ENCODE measurements around the gene ULK2.

ULK2 gene

DNA sequence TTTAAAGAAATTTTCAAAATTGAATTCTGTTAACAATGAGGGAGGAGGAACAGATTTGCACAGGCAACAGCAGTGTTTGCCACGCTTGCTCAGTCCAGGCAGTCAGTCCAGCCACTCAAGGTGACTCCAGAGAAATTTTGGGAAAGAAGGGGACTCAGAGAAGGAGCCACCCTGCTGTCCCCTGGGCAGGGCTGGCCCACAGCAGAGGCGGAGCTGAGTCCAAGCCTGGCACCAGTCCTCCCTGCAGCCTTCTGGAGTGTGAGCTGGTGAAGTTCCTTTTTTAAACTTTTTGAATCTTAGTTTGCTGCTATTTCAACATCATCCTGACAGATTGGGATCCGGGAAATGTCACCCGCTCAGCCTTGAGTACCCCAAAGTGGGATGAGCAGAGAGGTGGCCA is 136.9 kb downstream of the ULK2 start:
- TF ChIP-seq FOXP2 (optimal IDR thresholded peaks at IDR 0.05; ENCODE audit: borderline replicate concordance, extremely low read depth, extremely low read length, insufficient read depth) (no peak), SIN3A (IDR thresholded peaks at IDR 0.05; ENCODE audit: borderline replicate concordance, insufficient read depth, low read length) (no peak), REST (IDR thresholded peaks at IDR 0.05; ENCODE audit: insufficient read depth in 1 of 2, low read depth in 2 of 2, low read length in 2 of 2) (no peak), TAF1 (IDR thresholded peaks at IDR 0.05; ENCODE audit: borderline replicate concordance, insufficient read depth, low read length) (no peak), POLR2AphosphoS5 (IDR thresholded peaks at IDR 0.05; ENCODE audit: low read depth, low read length) (no peak)

DNA sequence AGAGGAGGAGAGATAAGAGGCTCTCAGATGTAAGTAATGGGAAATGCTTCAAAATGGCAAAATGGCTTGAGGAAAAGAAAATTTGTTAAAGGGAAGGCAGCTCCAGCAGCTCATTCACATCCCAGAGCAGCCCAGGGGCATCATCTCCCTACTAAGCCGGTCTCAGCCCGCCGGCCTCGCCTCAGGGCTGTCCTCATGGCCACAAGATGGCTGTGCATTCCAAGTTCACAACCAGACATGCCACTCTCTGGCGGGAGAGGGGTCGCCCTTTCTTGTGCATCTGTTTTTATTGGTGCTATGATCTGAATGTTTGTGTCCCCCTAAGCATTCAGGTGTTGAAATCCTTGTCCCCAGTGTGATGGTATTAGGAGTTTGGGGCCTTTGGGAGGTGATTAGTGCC is 137.8 kb downstream of the ULK2 start:
- TF ChIP-seq FOXP2 (optimal IDR thresholded peaks at IDR 0.05; ENCODE audit: borderline replicate concordance, extremely low read depth, extremely low read length, insufficient read depth) = no peak
- TF ChIP-seq POLR2AphosphoS5 (IDR thresholded peaks at IDR 0.05; ENCODE audit: low read depth, low read length) = no peak
- TF ChIP-seq TAF1 (IDR thresholded peaks at IDR 0.05; ENCODE audit: borderline replicate concordance, insufficient read depth, low read length) = no peak
- no peak for TF ChIP-seq REST (IDR thresholded peaks at IDR 0.05; ENCODE audit: insufficient read depth in 1 of 2, low read depth in 2 of 2, low read length in 2 of 2)
- TF ChIP-seq SIN3A (IDR thresholded peaks at IDR 0.05; ENCODE audit: borderline replicate concordance, insufficient read depth, low read length) = no peak

- TF ChIP-seq FOXP2 (optimal IDR thresholded peaks at IDR 0.05; ENCODE audit: borderline replicate concordance, extremely low read depth, extremely low read length, insufficient read depth) (peak; percentile 52), REST (IDR thresholded peaks at IDR 0.05; ENCODE audit: insufficient read depth in 1 of 2, low read depth in 2 of 2, low read length in 2 of 2) (no peak), TAF1 (IDR thresholded peaks at IDR 0.05; ENCODE audit: borderline replicate concordance, insufficient read depth, low read length) (no peak)
These were observed 139.6 kb downstream of the ULK2 start for GRCh38 chr17:19728084-19728495.

- TF ChIP-seq TAF1 (IDR thresholded peaks at IDR 0.05; ENCODE audit: borderline replicate concordance, insufficient read depth, low read length) (no peak), FOXP2 (optimal IDR thresholded peaks at IDR 0.05; ENCODE audit: borderline replicate concordance, extremely low read depth, extremely low read length, insufficient read depth) (no peak), REST (IDR thresholded peaks at IDR 0.05; ENCODE audit: insufficient read depth in 1 of 2, low read depth in 2 of 2, low read length in 2 of 2) (no peak), SIN3A (IDR thresholded peaks at IDR 0.05; ENCODE audit: borderline replicate concordance, insufficient read depth, low read length) (no peak), POLR2AphosphoS5 (IDR thresholded peaks at IDR 0.05; ENCODE audit: low read depth, low read length) (no peak)
These were observed 140.1 kb downstream of the ULK2 start for GRCh38 chr17:19727501-19728078.

All from PFSK-1 (cell line).